GM12801 (cell line): ENCODE data around the gene MVD.

Experiments
- TF ChIP-seq, protein P1 (sequence below): IDR thresholded peaks from one replicate; pipeline ENCODE4 v1.5.1; 2011; ENCODE audit warnings: control low read depth; ENCODE audit not compliant: insufficient read length; ENCODE audit errors: extremely low read depth

Gene MVD

DNA sequence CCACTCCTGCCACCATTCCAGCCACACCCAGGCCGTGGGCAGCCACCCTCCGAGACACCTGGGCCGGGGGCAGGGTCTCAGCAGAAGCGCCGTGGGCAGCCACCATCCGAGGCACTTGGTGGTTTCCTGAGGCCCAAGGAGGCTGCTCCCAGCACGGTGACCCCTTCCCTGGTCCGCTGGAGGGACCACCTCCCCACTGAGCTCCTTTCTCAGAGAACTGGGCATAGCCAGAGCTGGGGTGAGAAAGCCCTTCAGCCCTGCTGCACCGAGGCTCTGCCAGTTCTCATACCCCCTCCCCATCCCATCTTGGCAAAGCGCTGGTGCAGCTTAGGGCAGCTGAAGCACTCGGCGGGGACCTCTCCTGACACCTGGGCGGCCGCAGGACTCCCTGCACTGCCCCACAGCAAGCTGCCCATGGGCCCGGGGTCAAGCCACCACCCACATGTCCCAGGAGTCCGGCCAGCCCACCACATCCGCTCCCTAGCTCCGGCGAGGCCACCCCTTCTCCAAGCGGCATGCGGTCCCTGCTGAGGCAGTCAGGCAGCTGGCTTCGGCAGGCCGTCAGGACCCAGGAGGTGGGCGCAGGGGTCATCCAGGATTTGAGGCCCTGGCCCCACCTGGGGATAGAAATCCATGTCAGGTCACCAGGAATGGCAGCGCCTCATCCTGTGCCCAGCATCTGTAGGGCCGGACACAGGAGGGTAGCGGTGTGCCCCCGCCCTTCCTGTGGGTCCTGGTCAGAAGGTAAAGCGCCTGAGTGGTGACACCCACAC lies 10.7 kb downstream of the MVD start:
- TF ChIP-seq, protein P1, sequence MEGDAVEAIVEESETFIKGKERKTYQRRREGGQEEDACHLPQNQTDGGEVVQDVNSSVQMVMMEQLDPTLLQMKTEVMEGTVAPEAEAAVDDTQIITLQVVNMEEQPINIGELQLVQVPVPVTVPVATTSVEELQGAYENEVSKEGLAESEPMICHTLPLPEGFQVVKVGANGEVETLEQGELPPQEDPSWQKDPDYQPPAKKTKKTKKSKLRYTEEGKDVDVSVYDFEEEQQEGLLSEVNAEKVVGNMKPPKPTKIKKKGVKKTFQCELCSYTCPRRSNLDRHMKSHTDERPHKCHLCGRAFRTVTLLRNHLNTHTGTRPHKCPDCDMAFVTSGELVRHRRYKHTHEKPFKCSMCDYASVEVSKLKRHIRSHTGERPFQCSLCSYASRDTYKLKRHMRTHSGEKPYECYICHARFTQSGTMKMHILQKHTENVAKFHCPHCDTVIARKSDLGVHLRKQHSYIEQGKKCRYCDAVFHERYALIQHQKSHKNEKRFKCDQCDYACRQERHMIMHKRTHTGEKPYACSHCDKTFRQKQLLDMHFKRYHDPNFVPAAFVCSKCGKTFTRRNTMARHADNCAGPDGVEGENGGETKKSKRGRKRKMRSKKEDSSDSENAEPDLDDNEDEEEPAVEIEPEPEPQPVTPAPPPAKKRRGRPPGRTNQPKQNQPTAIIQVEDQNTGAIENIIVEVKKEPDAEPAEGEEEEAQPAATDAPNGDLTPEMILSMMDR: no peak

- TF ChIP-seq, protein P1: no peak
Measured at GRCh38 chr16:88651276-88651988, 11.5 kb downstream of the MVD start.

DNA sequence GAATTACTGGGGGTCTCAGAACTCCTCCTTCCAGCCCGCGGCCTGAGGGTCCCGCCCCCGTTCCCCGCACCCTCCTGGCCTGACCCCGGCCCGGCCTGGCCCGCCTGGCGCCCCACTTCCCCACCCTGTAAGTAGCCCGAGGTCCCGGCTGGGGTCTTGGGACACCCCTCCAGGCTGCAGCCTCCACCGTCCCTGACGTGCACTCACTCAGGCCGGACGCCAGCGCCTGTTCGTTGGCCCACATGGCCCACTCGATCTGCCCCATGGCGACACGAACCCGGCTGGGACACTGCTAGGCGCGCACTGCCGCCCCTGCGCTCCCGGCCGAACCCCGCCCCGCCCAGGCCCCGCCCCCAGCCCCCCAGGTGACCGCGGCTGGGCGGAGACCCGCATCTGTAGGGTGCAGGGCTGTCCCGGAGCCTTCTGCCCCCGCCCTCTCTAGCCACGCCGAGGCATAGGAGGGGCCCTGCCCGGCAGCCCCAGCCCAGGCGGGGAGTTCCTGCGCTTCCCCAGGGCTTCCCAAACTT lies 12.1 kb downstream of the MVD start, which contains the start of gene CYBA:
Gene CYBA, minus strand, starts transcription at position 305 of the 527 bp plus-strand sequence. Its CDS starts 40 bp downstream, at position 265.
- TF ChIP-seq, protein P1: no peak

- TF ChIP-seq, protein P1: no peak
Measured at GRCh38 chr16:88649924-88650748, 12.8 kb downstream of the MVD start.

- TF ChIP-seq, protein P1: no peak
Measured at GRCh38 chr16:88649195-88649923, 13.5 kb downstream of the MVD start.

- TF ChIP-seq, protein P1: no peak
Measured at GRCh38 chr16:88647178-88648070, 15.5 kb downstream of the MVD start.
